GM18507 (cell line): ENCODE results near the gene MCOLN2.
"Not testable (repeated sequence)": the region's sequence is repeated elsewhere in the genome, so short reads cannot be mapped to it uniquely, and the experiment has no call there.

Experiments
- DNase-seq: peaks from one replicate; pipeline ENCODE4 v3.0.0; 2011; ENCODE audit warnings: low read depth; ENCODE audit not compliant: insufficient read length; ENCODE audit errors: extremely low spot score
- FAIRE-seq: peaks from 2 replicates; lab custom pipeline; 2011; peaks lifted over from hg19 to GRCh38; lab: Jason Lieb, UNC

The MCOLN2 gene

GRCh38 chr1:84988588-84988987 is 8.3 kb downstream of the MCOLN2 start:
- FAIRE-seq (peak; percentile 94), DNase-seq (no peak)

GRCh38 chr1:84986561-84986960 is 10.4 kb downstream of the MCOLN2 start:
- not testable (repeated sequence) for DNase-seq, FAIRE-seq

GRCh38 chr1:84985365-84985764 is 11.5 kb downstream of the MCOLN2 start:
- no peak for DNase-seq
- FAIRE-seq, result peak; percentile 64

- DNase-seq (no peak), FAIRE-seq (no peak)
Observed at GRCh38 chr1:84982395-84982794, 14.5 kb downstream of the MCOLN2 start.

GRCh38 chr1:84975035-84975434 is 21.9 kb downstream of the MCOLN2 start:
- peak; percentile 79 for FAIRE-seq
- DNase-seq, result no peak

GRCh38 chr1:84973498-84974334 is 23.2 kb downstream of the MCOLN2 start:
- FAIRE-seq (peak; percentile 82), DNase-seq (no peak)

- DNase-seq (no peak), FAIRE-seq (no peak)
Observed at GRCh38 chr1:84972377-84972987, 24.4 kb downstream of the MCOLN2 start.

GRCh38 chr1:84971957-84972356 is 25.0 kb downstream of the MCOLN2 start:
- DNase-seq, result no peak

GRCh38 chr1:84969489-84970250 is 27.2 kb downstream of the MCOLN2 start:
- DNase-seq, result no peak
- FAIRE-seq, result peak; percentile 95

More at GRCh38 chr1:84971957-84972356, 25.0 kb downstream of the MCOLN2 start:
- peak; percentile 84 for FAIRE-seq

- DNase-seq (no peak), FAIRE-seq (no peak)
Observed at GRCh38 chr1:84968865-84969264, 28.0 kb downstream of the MCOLN2 start.

- FAIRE-seq (peak; percentile 56), DNase-seq (no peak)
Observed at GRCh38 chr1:84968101-84968500, 28.8 kb downstream of the MCOLN2 start.

- FAIRE-seq (no peak), DNase-seq (no peak)
Observed at GRCh38 chr1:84967666-84968065, 29.2 kb downstream of the MCOLN2 start.

- no peak for DNase-seq
- no peak for FAIRE-seq
Observed at GRCh38 chr1:84963021-84963420, 33.9 kb downstream of the MCOLN2 start.

GRCh38 chr1:84961316-84961715 is 35.6 kb downstream of the MCOLN2 start:
- no peak for DNase-seq
- no peak for FAIRE-seq

GRCh38 chr1:84960371-84960770 is 36.5 kb downstream of the MCOLN2 start:
- DNase-seq (no peak), FAIRE-seq (peak; percentile 65)

GRCh38 chr1:84959294-84959693 is 37.6 kb downstream of the MCOLN2 start:
- peak; percentile 81 for FAIRE-seq
- no peak for DNase-seq

- DNase-seq (no peak), FAIRE-seq (no peak)
Observed at GRCh38 chr1:84957966-84958365, 38.9 kb downstream of the MCOLN2 start.

- DNase-seq, result no peak
Observed at GRCh38 chr1:84956655-84957054, 40.3 kb downstream of the MCOLN2 start.

GRCh38 chr1:84956097-84956496 is 40.8 kb downstream of the MCOLN2 start:
- FAIRE-seq (no peak), DNase-seq (no peak)

More at GRCh38 chr1:84956655-84957054, 40.3 kb downstream of the MCOLN2 start:
- no peak for FAIRE-seq

- FAIRE-seq (no peak), DNase-seq (no peak)
Observed at GRCh38 chr1:84949664-84950063, 47.2 kb downstream of the MCOLN2 start.
